HK-2 (cell line): ENCODE results near the gene ATP1B3.
A peak's percentile ranks its signal among the peaks of the same experiment; 100 is the strongest.
"Not testable (repeated sequence)": the region's sequence is repeated elsewhere in the genome, so short reads cannot be mapped to it uniquely, and the experiment has no call there.

Experiments used
- DNase-seq: peaks from one replicate; pipeline ENCODE4 v3.0.0-alpha.2; 2018; ENCODE audit not compliant: unreplicated experiment

ATP1B3 gene

DNA sequence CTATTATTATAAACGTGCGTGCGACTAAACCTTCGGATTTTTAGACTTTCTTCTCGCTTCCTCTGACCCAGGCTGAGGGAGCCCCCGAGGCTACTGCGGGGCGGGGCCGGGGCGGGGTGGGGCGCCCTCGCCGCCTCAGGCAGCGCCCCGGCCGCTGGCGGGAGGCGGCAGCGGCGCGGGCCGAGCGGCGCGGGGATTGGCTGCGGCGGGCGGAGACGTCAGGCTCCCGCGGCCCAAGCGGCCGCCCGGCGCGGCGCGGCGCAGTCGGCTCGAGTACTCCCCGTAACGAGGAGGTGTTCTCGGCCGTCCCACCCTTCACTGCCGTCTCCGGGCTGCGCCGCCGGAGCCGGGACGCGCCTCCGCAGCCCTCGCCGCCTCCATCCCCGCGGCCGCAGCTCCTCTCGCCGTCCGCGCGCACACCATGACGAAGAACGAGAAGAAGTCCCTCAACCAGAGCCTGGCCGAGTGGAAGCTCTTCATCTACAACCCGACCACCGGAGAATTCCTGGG lies at the start of gene ATP1B3:
TSS of gene ATP1B3 (plus strand) at position 263 of the 510 bp plus-strand sequence. CDS start at position 422, 159 bp downstream.
- DNase-seq = peak; percentile 89

DNA sequence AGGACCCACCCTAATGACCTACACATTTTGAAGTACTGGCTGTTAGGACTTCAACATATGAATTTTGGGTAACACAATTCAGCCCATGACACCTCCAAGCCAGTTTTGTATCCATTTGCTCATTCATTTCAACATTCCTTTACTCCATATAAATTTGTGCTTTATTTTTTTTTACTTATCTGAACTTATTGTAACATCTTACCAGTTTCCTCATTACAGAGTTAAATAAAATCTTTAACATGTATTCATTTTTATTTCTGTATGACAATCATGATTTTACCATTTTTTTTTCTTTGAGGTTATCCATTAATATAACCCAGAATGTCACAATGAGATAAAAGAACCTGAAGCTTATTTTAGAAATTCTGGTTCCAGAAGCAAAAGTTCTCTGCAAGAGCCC lies 48.0 kb upstream of the ATP1B3 start:
- no peak for DNase-seq

DNA sequence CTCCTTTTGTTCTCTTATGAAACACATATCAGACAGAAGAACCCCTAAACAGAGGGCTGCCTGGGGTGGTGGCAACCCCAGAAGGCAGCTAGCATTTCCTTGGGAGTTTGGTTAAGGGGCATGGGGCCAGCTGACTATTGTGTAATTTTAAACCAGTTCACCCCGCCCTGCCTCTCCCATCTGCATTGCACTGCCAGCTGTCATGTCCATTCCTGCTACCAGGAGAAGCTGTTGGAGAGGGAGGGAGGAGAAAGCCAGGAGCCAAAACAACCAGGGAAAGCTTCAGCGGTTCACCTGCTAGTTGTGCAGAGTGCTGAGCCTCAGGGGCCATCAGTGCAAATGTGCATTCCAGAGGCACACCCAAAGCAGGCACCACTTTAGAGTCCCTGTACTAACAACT lies 47.6 kb upstream of the ATP1B3 start:
- no peak for DNase-seq

DNA sequence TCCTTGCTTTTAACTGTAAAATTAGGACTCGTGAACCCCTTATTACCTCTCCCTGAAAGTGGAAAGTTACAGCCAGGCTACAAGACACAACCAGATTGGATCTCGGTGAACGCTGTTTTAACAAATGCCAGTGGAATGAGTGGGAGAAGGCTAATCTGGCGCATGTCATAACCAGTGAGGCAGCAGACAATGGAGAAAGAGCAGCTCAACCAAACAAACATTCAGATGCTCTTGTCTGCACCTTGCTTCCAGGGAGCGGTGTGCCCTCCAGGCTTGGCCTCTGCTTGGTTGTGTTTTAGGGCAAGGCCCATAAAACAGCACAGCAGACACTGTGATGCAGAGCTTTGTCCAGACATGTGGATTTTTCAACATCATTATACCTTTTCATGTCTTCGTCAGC lies 45.9 kb upstream of the ATP1B3 start:
- no peak for DNase-seq

DNA sequence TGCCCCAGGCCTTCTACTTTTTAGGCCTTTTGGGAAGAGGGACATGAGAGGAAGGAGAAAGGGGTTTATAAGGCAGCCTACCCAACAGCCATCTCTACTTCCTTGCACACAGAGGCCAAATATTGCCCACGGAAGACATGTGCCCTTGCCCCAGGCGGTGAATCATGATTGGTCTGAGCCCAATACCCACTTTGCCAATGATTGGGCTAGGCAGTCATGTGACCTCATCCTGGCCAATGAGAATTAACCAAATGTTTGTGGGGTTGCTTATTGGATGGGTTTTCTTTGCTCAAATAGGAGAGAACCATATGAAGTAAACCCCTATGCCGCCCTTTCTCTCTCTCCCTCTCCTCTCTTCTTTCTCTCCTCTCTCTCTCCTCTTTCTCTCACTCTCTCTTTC lies 42.2 kb upstream of the ATP1B3 start:
- DNase-seq = no peak

DNA sequence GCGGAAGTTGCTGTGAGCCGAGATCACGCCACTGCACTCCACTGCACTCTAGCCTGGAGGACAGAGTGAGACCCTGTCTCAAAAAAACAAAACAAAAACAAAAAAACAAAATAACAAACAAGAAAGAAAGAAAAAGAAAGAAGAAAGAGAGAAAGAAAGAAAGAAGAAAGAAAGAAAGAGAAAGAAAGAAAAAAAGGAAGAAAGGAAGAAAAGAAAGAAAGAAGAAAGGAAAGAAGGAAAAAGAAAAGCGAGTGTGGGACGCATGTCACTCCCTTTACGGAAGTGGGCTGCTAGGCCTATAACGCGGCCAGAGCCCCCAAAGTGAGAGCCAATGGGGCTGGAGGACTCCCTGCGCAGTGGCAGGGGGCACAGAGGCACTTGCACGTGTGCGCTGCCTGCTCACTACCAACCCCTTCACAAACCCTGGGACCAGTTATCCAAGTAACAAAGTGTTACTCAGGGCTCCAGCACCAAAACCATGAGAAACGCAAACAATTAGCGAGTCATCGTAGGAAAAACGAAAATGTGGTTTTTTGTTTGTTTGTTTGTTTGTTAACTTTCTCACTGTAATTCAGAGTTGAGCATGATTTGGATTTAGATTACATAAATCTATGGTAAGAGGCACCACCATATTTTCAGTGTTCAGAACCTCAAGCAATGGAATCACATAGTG lies 40.8 kb upstream of the ATP1B3 start:
- no peak for DNase-seq

DNA sequence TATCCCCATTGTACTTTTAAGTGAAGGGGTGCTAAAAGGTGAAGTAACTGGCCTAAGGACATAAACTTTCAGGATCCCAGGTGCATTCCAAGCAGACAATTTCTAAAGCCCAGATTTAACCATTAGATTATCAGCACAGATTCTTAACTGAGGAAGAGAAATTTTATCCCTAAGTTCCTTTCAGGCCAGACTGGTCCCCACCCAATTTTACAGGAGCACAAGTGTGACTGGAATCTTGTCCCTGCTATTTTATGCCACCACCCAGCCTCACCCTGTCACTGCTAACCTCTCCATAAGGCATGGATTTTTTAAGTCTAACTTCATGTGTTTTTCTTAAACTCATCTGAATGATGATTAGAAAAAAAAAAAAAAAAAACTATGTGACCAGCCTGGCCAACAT lies 37.1 kb upstream of the ATP1B3 start:
- no peak for DNase-seq

- DNase-seq = no peak
Observed at GRCh38 chr3:141840737-141841544, 35.5 kb upstream of the ATP1B3 start.

DNA sequence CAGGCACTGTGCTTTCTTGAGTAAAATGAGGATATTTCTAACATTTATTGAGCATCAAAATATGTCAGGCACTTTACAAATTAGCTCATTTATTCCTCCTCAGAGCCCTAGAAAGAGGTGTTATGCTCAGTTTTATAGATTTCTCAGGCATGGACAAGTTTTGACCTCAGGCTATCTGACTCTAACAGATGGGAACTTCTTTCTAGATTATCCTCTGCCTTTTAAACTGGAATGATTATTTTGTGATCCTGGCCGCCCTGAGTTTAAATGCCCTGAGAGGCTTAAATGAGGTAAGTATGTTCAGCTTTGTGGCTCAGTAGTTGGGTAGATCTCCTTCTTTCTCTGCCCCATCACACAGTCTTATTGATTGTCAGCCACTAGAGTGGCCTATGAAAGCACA lies 32.3 kb upstream of the ATP1B3 start:
- no peak for DNase-seq

- DNase-seq = no peak
Observed at GRCh38 chr3:141844812-141845211, 31.6 kb upstream of the ATP1B3 start.

DNA sequence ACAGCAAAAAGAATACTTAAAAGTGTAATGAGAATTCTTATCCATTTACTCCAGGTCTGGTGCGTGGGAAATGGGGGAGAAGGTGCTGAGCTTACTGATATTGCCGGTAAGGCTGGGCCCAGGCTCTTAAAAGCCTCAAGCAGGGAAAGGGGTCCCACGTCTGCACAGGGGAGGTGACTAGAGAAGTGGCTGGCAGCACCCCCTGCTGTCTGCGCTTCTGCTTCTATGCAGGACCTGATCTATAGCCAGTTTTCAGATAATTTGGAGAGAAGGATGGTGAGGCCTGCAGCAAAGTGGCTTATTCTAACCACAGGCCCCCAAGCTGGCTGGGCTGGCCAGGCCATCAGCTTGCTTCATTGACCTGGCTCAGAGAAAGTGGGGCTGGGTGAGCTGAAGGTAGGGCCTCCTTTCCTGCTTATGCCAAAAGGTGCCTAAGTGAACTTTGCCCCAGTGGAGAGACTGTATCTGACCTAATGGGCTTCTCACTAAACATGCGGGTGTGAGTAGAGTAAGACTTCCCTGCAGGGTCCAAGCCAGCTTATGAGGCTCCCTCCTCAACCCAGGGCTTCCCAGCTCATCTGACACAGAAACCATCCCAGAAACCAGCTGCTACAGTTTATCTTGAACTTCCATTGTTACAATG lies 30.9 kb upstream of the ATP1B3 start:
- DNase-seq = no peak

DNA sequence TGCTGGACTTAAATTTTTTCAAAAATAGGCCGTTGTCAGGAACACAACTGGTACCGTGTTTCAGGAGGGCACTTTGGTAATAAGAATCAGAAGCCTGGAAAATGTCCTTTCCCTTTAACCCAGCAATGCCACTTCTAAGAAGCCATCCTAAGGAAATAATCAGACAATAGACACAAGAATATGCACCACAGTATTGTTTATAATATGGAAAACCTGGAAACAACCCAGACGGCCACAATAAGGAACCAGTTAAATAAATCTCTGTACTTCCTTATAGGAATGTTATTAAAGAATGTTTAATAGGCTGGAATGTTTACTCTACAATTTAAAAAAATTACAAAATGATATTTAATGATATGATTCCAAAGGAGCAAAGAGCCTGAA lies 30.4 kb upstream of the ATP1B3 start:
- DNase-seq = no peak

GRCh38 chr3:141848159-141848748 lies 28.2 kb upstream of the ATP1B3 start:
- DNase-seq = not testable (repeated sequence)

GRCh38 chr3:141849056-141849815 lies 27.2 kb upstream of the ATP1B3 start:
- no peak for DNase-seq

- DNase-seq = no peak
Observed at GRCh38 chr3:141851411-141851810, 25.0 kb upstream of the ATP1B3 start.

DNA sequence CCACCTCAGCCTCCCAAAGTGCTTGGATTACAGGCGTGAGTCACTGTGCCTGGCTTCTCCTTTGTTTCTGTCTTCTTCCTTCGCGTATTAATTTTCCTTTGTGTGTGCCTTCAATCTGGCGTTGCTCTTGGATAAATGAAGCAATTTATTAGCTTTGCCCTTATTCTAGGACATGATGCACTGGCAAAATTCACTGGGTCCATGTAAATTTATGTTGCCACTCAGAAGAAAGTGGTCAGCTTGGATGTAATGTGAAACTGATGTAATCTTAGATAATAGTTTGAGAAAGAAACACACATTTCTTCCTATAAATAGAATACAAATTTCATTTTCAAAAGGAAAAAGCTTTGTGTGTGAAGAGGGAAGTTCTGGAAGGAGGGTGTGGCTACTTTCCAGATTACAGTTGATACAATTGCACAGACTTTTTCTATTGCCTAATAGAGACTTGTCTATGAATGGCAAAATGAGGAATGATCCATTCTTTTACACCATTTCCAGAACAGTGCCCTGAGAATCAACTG lies 23.3 kb upstream of the ATP1B3 start:
- no peak for DNase-seq

DNA sequence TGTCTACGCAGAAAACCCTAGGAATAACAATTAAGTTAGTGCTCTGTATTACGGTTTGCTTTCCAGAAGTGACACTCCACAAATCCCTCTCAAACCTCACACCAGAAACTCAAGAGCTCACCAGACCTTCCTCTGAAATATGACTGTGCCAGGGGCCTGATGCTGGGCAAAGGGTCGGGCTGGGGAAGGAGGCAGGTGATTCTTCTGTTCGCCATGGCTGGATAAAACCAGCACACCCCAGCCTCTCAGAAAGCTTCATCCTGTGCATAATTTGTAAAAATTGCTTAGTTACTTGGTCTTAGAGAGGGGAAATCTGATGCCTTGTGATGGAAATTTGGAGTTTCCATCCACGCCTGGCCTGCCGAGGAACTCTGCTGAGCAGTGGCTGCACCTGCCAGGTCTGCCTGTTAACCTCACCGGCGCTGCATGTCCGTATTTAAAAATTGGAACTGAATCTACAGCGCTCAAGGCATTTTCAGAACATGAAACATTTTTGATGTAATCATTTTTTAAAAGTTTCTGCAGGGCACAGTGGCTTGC lies 22.7 kb upstream of the ATP1B3 start:
- no peak for DNase-seq

- DNase-seq = no peak
Observed at GRCh38 chr3:141854599-141854998, 21.8 kb upstream of the ATP1B3 start.

DNA sequence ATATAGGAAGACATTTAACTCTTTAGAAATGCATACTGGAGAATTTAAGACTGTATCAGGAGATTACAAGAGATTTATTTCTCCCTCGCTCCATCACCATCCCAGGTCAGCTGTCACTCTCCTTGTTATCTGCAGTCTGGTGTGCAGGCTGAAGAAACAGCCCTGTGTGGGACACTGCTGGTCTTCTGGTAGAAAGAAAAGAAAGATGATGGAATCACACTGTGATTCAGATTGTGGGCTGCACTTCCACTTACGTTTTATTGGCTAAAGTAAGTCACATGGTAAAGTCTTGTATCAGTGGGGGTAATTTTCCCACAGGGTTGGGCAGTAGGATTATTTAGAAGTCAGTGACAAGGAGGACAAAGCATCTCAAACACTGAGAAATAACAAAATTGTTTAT lies 18.1 kb upstream of the ATP1B3 start:
- DNase-seq = no peak

GRCh38 chr3:141859651-141860050 lies 16.8 kb upstream of the ATP1B3 start:
- no peak for DNase-seq

DNA sequence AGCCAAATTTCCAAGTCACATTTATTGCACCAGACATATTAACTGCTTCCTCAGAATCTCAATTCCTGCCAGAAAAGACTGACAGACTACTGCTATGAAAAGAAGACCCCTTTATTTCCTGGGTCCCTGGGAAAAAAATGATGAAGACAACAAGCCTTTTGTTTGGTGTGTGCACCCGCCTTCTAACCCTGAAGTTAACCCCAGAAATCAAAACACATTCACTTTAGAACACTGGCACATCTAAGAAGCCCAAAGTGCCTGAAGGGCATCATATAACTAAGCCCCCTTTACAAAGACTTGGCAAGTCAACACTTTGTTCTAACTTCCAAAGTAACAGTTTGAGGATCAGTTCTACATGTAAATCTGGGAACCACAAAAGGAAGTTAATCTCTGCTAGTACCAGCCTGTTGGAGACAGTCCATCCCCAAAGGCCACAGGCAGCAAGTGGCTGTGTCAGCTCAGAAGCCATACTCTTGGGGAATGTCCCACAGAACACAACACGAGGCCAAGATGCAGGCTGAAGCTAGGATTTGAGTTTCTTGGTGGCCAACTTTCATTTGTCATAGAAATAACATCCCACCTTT lies 16.3 kb upstream of the ATP1B3 start:
- no peak for DNase-seq
